PC-9 (cell line): ENCODE measurements around the gene ARHGAP22. TPM values are rescaled to one million over a fixed set of nuclear protein-coding genes. Genes with fewer than 3 reads are reported as not detected.

Experiments
- BruUV-seq: library from RNA; stranded (reverse); fragments of 400-500 nt; replicated peaks from 2 replicates; lab custom pipeline; 2021; lab: Mats Ljungman, UMichigan
- CTCF ChIA-PET: fragments of 300-600 bp; sonication (Branson Sonifier 250); formaldehyde crosslinking; loops from one replicate; lab custom pipeline; 2022; ENCODE audit warnings: antibody characterized with exemption; lab: Charles Lee
- POLR2A ChIA-PET: fragments of 300-600 bp; sonication (Branson Sonifier 250); formaldehyde crosslinking; loops from one replicate; lab custom pipeline; 2022; ENCODE audit warnings: antibody characterized with exemption; ENCODE audit not compliant: unreplicated experiment; lab: Charles Lee
- DNase-seq, 2 experiments: peaks; one replicate each; pipeline versions ENCODE4 v3.0.0 to v3.0.0-alpha.2; 2015 to 2022; ENCODE audit warnings: mixed read lengths in 1 of 2
- H2AFZ ChIP-seq: fragments of 200-600 bp; sonication (generic); 2 replicates; pipeline ENCODE4 v1.8.1; 2017; ENCODE audit warnings: antibody characterized with exemption
- H3F3A ChIP-seq: fragments of 200-600 bp; sonication (generic); 2 replicates; pipeline ENCODE4 v1.8.1; 2017; ENCODE audit warnings: antibody characterized with exemption, mild to moderate bottlenecking, low read depth; ENCODE audit not compliant: insufficient read depth
- H3K27ac ChIP-seq: fragments of 200-600 bp; sonication (generic); 2 replicates; pipeline ENCODE4 v1.6.1; 2016; ENCODE audit warnings: mixed run types
- H3K27me3 ChIP-seq: fragments of 200-600 bp; sonication (generic); 2 replicates; pipeline ENCODE4 v1.6.1; 2016; ENCODE audit warnings: low read depth, mixed run types; ENCODE audit not compliant: insufficient read depth
- H3K36me3 ChIP-seq: fragments of 200-600 bp; sonication (generic); 2 replicates; pipeline ENCODE4 v1.6.1; 2016; ENCODE audit warnings: low read depth, mixed run types
- H3K4me1 ChIP-seq: fragments of 200-600 bp; sonication (generic); replicated peaks from 2 replicates; pipeline ENCODE4 v1.6.1; 2016; ENCODE audit warnings: mixed run types; ENCODE audit not compliant: insufficient read depth
- H3K4me2 ChIP-seq: fragments of 200-600 bp; sonication (generic); 2 replicates; pipeline ENCODE4 v1.6.1; 2017; ENCODE audit warnings: mixed run types
- H3K4me3 ChIP-seq: fragments of 200-600 bp; sonication (generic); 2 replicates; pipeline ENCODE4 v1.6.1; 2016; ENCODE audit warnings: mixed run types
- H3K79me2 ChIP-seq: fragments of 200-600 bp; sonication (generic); 2 replicates; pipeline ENCODE4 v1.6.1; 2017; ENCODE audit warnings: low read depth, mixed run types
- H3K9me2 ChIP-seq: fragments of 200-600 bp; sonication (generic); 2 replicates; pipeline ENCODE4 v1.8.1; 2017; ENCODE audit warnings: mild to moderate bottlenecking; ENCODE audit not compliant: insufficient read depth
- H3K9me3 ChIP-seq: fragments of 200-600 bp; sonication (generic); 2 replicates; pipeline ENCODE4 v1.8.1; 2016; ENCODE audit warnings: low read depth; ENCODE audit not compliant: insufficient read depth
- H4K20me1 ChIP-seq: fragments of 200-600 bp; sonication (generic); 2 replicates; pipeline ENCODE4 v1.8.1; 2017; ENCODE audit not compliant: insufficient read depth
- EZH2 ChIP-seq: fragments of 200-600 bp; sonication (generic); IDR thresholded peaks from 2 replicates; pipeline ENCODE4 v1.8.0; 2017; ENCODE audit warnings: antibody characterized with exemption, low read depth
- intact Hi-C: fragments of 100-400 bp; cut with micrococcal nuclease; formaldehyde crosslinking; loops from one replicate; pipeline ENCODE4 v1.10.0; 2022; ENCODE audit not compliant: unreplicated experiment
- total RNA-seq: library from RNA; stranded (reverse); gene quantifications from 2 replicates; pipeline ENCODE4 v1.2.3, GENCODE V29; 2021
- TF ChIP-seq, protein P1 (sequence below): fragments of 200-600 bp; sonication (generic); conservative IDR thresholded peaks from 2 replicates; pipeline ENCODE4 v1.6.1; 2017; ENCODE audit warnings: mixed run types, antibody characterized with exemption, mild to moderate bottlenecking, moderate library complexity

ARHGAP22 gene
- total RNA-seq, 1 experiment from 2014 or later, result 4.0 TPM

DNA sequence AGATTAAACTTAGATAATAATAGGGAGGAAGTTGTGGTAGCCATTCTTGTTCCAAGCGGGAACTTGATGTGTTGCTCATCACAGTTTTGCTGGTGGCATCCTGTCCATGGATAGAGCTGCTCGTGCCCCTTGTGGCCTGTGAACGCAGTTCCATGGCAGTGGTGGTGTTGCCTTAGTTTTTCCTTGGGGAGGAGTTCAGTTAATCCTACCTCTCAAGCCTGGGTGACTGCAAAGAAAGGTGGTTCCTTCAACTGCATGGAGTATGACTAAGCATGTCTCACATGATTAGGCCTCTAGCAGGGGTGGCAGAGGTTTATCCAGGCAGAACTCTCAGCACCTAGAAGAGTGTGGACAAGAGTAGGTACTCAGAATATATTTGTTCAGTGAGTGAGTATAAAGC, 198.7 kb downstream of the ARHGAP22 start:
- Histone ChIP-seq H3K4me3 (no peak overlapping the region), H3K79me2 (no peaks in the 10 kb centered on the region), H2AFZ (no peak overlapping the region), H3K27ac (no peak overlapping the region), H3K9me2 (no peaks in the 10 kb centered on the region), H4K20me1 (no peaks in the 10 kb centered on the region; the same call in 1 of the 2 replicates), H3F3A (no peaks in the 10 kb centered on the region), H3K27me3 (no peaks in the 10 kb centered on the region), H3K9me3 (no peaks in the 10 kb centered on the region), H3K4me2 (no peak overlapping the region), H3K4me1 (no peaks in the 10 kb centered on the region), H3K36me3 (peaks cover 10% of the 10 kb centered on the region)
- DNase-seq, result no peak
- intact Hi-C loops, result no loop called here
- ChIA-PET POLR2A (no interaction called here), CTCF (no interaction called here)
- TF ChIP-seq, protein P1, sequence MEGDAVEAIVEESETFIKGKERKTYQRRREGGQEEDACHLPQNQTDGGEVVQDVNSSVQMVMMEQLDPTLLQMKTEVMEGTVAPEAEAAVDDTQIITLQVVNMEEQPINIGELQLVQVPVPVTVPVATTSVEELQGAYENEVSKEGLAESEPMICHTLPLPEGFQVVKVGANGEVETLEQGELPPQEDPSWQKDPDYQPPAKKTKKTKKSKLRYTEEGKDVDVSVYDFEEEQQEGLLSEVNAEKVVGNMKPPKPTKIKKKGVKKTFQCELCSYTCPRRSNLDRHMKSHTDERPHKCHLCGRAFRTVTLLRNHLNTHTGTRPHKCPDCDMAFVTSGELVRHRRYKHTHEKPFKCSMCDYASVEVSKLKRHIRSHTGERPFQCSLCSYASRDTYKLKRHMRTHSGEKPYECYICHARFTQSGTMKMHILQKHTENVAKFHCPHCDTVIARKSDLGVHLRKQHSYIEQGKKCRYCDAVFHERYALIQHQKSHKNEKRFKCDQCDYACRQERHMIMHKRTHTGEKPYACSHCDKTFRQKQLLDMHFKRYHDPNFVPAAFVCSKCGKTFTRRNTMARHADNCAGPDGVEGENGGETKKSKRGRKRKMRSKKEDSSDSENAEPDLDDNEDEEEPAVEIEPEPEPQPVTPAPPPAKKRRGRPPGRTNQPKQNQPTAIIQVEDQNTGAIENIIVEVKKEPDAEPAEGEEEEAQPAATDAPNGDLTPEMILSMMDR, result no peak
- TF ChIP-seq EZH2, result no peak
- no TSS peak for BruUV-seq

DNA sequence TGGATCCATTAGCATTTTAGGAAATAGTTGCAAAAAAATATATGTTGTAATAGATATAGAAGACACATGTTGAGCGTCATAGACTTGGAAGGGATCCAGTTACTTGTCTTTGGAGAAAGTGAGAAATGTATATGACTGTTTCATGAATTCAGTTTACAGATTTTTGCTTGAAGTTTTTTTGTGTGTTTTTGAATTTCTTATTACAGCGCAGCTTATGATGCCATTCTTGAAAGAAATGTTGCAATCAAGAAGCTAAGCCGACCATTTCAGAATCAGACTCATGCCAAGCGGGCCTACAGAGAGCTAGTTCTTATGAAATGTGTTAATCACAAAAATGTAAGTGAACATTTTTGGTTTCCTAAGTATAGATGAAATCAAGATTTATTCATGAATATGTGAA, 200.2 kb downstream of the ARHGAP22 start:
- Histone ChIP-seq H3K36me3 (0 out of 2 replicates have a peak, but pooled peaks cover under 1% of the 10 kb centered on the region), H3K27ac (no peak overlapping the region), H4K20me1 (peaks cover 7% of the 10 kb centered on the region), H3K79me2 (no peaks in the 10 kb centered on the region), H2AFZ (no peak overlapping the region), H3K9me2 (no peaks in the 10 kb centered on the region), H3K9me3 (no peaks in the 10 kb centered on the region), H3K4me1 (no peaks in the 10 kb centered on the region), H3K27me3 (no peaks in the 10 kb centered on the region), H3F3A (no peaks in the 10 kb centered on the region), H3K4me3 (no peak overlapping the region), H3K4me2 (no peak overlapping the region)
- DNase-seq, result no peak
- ChIA-PET POLR2A (no interaction called here), CTCF (no interaction called here)
- intact Hi-C loops, result no loop called here
- TF ChIP-seq, protein P1, result no peak
- TF ChIP-seq EZH2, result no peak
- no TSS peak for BruUV-seq

DNA sequence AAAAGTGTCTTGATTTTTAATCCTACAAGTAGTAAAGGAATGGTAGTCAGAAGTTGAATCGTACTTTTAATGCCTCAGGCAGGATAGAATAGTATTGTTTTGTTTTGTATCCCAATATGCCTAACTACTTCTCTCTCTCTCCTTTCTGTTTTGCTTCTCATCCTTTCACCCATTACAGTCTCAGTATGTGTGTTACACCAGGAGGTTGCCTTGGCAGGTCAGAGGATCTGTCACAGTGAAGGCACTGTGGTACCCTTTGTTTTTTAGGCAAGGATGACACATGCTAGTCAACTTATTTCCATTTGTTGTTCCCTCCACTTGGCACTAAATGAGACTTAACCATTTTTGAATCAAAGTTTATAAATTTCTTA, 204.0 kb downstream of the ARHGAP22 start:
- Histone ChIP-seq H3K4me1 (no peaks in the 10 kb centered on the region), H3K9me2 (no peaks in the 10 kb centered on the region), H3F3A (no peaks in the 10 kb centered on the region), H3K27ac (no peak overlapping the region), H2AFZ (no peak overlapping the region), H3K36me3 (no peaks in the 10 kb centered on the region), H3K9me3 (no peaks in the 10 kb centered on the region), H4K20me1 (peaks cover 14% of the 10 kb centered on the region), H3K27me3 (no peaks in the 10 kb centered on the region), H3K79me2 (peaks cover 6% of the 10 kb centered on the region; the same call in 1 of the 2 replicates), H3K4me2 (no peak overlapping the region), H3K4me3 (no peak overlapping the region)
- no peak for DNase-seq
- intact Hi-C loops, result no loop called here
- ChIA-PET POLR2A (no interaction called here), CTCF (no interaction called here)
- no peak for TF ChIP-seq EZH2
- TF ChIP-seq, protein P1, result no peak
- no TSS peak for BruUV-seq
